Activated CD4-positive, CD25-positive, alpha-beta regulatory T cell treated with anti-CD3 and anti-CD28 coated beads, Interleukin-2, amount 50 U/mL, for 24 hours (primary cell): ENCODE measurements around the gene RGR.
A peak's percentile ranks its signal among the peaks of the same experiment; 100 is the strongest.

Experiments used
- ATAC-seq, 2 donors: fragments of 150-1000 bp; cut with Tn5 transposase; one replicate each; pipeline ENCODE4 v1.10.0; 2021; ENCODE audit warnings: mild to moderate bottlenecking in 1 of 2, moderate library complexity in 1 of 2

The RGR gene

GRCh38 chr10:84302223-84302622 is 57.4 kb downstream of the RGR start:
- ATAC-seq = no peak

GRCh38 chr10:84306751-84307384 is 62.0 kb downstream of the RGR start:
- ATAC-seq = peak; percentile 51 to 65

GRCh38 chr10:84308021-84308420 is 63.2 kb downstream of the RGR start:
- no peak for ATAC-seq

GRCh38 chr10:84308481-84309304 is 63.8 kb downstream of the RGR start:
- peak in 1 of 2 donors; percentile 41 for ATAC-seq
